Colonic mucosa (tissue), 4 donors: ENCODE data around the gene SRRM3. TPM values are rescaled to one million over a fixed set of nuclear protein-coding genes. Genes with fewer than 3 reads are reported as not detected.
A peak's percentile ranks its signal among the peaks of the same experiment; 100 is the strongest.

ENCODE experiments used
- DNase-seq: peaks from one replicate; pipeline ENCODE4 v3.0.0-alpha.2; 2020
- H3K27ac ChIP-seq: fragments of 200-600 bp; one replicate; pipeline ENCODE4 v1.8.0; 2021
- H3K27me3 ChIP-seq: fragments of 200-600 bp; one replicate; pipeline ENCODE4 v1.8.0; 2021
- H3K36me3 ChIP-seq: fragments of 200-600 bp; one replicate; pipeline ENCODE4 v1.8.0; 2021
- H3K4me1 ChIP-seq: fragments of 200-600 bp; one replicate; pipeline ENCODE4 v1.8.0; 2021; ENCODE audit warnings: mild to moderate bottlenecking
- H3K4me3 ChIP-seq: fragments of 200-600 bp; one replicate; pipeline ENCODE4 v1.8.0; 2021
- H3K9ac ChIP-seq, 2 donors: one replicate each; pipeline ENCODE4 v1.7.0; 2013; ENCODE audit warnings: control low read depth in 2 of 2, low read depth in 2 of 2, low read length in 2 of 2
- H3K9me3 ChIP-seq: fragments of 200-600 bp; one replicate; pipeline ENCODE4 v1.8.0; 2021
- CTCF ChIP-seq: fragments of 200-600 bp; IDR thresholded peaks from one replicate; pipeline ENCODE4 v1.8.0; 2022; ENCODE audit warnings: antibody characterized with exemption, mild to moderate bottlenecking
- intact Hi-C: fragments of 100-400 bp; cut with DNase I; formaldehyde crosslinking; loops from one replicate; pipeline ENCODE4 v1.14.1; 2022
- total RNA-seq, 2 donors: library from RNA; stranded (reverse); fragmentation: NEBNext Ultra II Directional in 1 of 2; extraction: Animal tissue kit (Norgen Biotek cat#: 25700) in 1 of 2; gene quantifications; one replicate each; pipeline ENCODE4 v1.2.1, GENCODE V29; 2021
- donor health status: healthy.
- donor health status: DM: no; HTN: no; CAD: no.
- donor health status: DM: no; HTN: no; CAD: no.

Gene SRRM3
- total RNA-seq, 2 donors from 2014 or later, result 0.64 to 0.67 TPM

- intact Hi-C loops, result loop anchor here (5.0 kb wide), 1 partner anchor 82 kb away; no protein-coding TSS in a partner anchor
- Histone ChIP-seq H3K27ac (no peak overlapping the region), H3K9ac (no peak overlapping the region), H3K36me3 (no peaks in the 10 kb centered on the region), H3K9me3 (no peaks in the 10 kb centered on the region), H3K27me3 (peaks cover 7% of the 10 kb centered on the region), H3K4me3 (peak overlapping the region; percentile 9), H3K4me1 (no peaks in the 10 kb centered on the region)
- no peak for DNase-seq
- no peak for TF ChIP-seq CTCF
Observed at GRCh38 chr7:76259124-76260093, 57.7 kb downstream of the SRRM3 start.

GRCh38 chr7:76260171-76260703 lies 58.5 kb downstream of the SRRM3 start:
- peak; percentile 30 for DNase-seq
- Histone ChIP-seq H3K9me3 (no peaks in the 10 kb centered on the region), H3K27ac (no peak overlapping the region), H3K27me3 (peaks cover 7% of the 10 kb centered on the region), H3K36me3 (no peaks in the 10 kb centered on the region), H3K9ac (no peak overlapping the region), H3K4me1 (no peaks in the 10 kb centered on the region), H3K4me3 (peak overlapping the region; percentile 9)
- TF ChIP-seq CTCF, result no peak
- intact Hi-C loops, result loop anchor here (5.0 kb wide), 1 partner anchor 83 kb away; no protein-coding TSS in a partner anchor

GRCh38 chr7:76261329-76261728 lies 59.6 kb downstream of the SRRM3 start:
- Histone ChIP-seq H3K27me3 (peaks cover 7% of the 10 kb centered on the region), H3K9me3 (no peaks in the 10 kb centered on the region), H3K4me3 (no peak overlapping the region), H3K27ac (no peak overlapping the region), H3K36me3 (no peaks in the 10 kb centered on the region), H3K4me1 (no peaks in the 10 kb centered on the region), H3K9ac (no peak overlapping the region)
- intact Hi-C loops, result loop anchor here (5.0 kb wide), 1 partner anchor 84 kb away; no protein-coding TSS in a partner anchor
- no peak for TF ChIP-seq CTCF
- DNase-seq, result no peak

GRCh38 chr7:76261931-76262330 lies 60.2 kb downstream of the SRRM3 start:
- H3K4me1 ChIP-seq, result no peaks in the 10 kb centered on the region
- intact Hi-C loops, result loop anchor here (5.0 kb wide), 1 partner anchor 85 kb away; no protein-coding TSS in a partner anchor
- H3K4me3 ChIP-seq, result no peak overlapping the region
- peaks cover 11% of the 10 kb centered on the region for H3K27me3 ChIP-seq
- H3K9me3 ChIP-seq, result no peaks in the 10 kb centered on the region
- no peaks in the 10 kb centered on the region for H3K36me3 ChIP-seq
- H3K27ac ChIP-seq, result no peak overlapping the region
- TF ChIP-seq CTCF, result no peak
- H3K9ac ChIP-seq, result no peak overlapping the region
- DNase-seq, result no peak

GRCh38 chr7:76262683-76263402 lies 61.1 kb downstream of the SRRM3 start:
- no peaks in the 10 kb centered on the region for H3K36me3 ChIP-seq
- no peak overlapping the region for H3K27ac ChIP-seq
- no peaks in the 10 kb centered on the region for H3K4me1 ChIP-seq
- intact Hi-C loops, result loop anchor here (5.0 kb wide), 1 partner anchor 86 kb away; no protein-coding TSS in a partner anchor
- TF ChIP-seq CTCF, result peak; percentile 60
- no peak overlapping the region for H3K4me3 ChIP-seq
- DNase-seq, result peak; percentile 55
- H3K9ac ChIP-seq, result no peak overlapping the region
- no peaks in the 10 kb centered on the region for H3K9me3 ChIP-seq
- peaks cover 18% of the 10 kb centered on the region for H3K27me3 ChIP-seq
